Measurements from ENCODE around the gene C10orf90.

C10orf90 gene

GRCh38 chr10:126576336-126576735 lies 94.2 kb downstream of the C10orf90 start:
- H3K27me3 ChIP-seq (ENCODE audit: insufficient read depth, low read length, poor library complexity, severe bottlenecking), result no peaks in the 10 kb centered on the region
- H3F3A ChIP-seq (ENCODE audit: low read depth), result no peaks in the 10 kb centered on the region
- no peaks in the 10 kb centered on the region for H3K36me3 ChIP-seq (ENCODE audit: insufficient read depth, low read length)
- no peak overlapping the region for H3K9ac ChIP-seq (ENCODE audit: low read depth, low read length, poor library complexity, severe bottlenecking)
- peaks cover 2% of the 10 kb centered on the region; the same call in 1 of the 2 replicates for H3K9me3 ChIP-seq (ENCODE audit: insufficient read depth, low read depth, low read length)
- H3K4me3 ChIP-seq (ENCODE audit: low read length, poor library complexity, severe bottlenecking), result no peak overlapping the region
- H3K9me2 ChIP-seq (replicated peaks; ENCODE audit: low read depth, low read length), result no peaks in the 10 kb centered on the region
- TF ChIP-seq EZH2phosphoT487 (IDR thresholded peaks at IDR 0.05; ENCODE audit: borderline replicate concordance), result no peak
- TF ChIP-seq, protein P1, sequence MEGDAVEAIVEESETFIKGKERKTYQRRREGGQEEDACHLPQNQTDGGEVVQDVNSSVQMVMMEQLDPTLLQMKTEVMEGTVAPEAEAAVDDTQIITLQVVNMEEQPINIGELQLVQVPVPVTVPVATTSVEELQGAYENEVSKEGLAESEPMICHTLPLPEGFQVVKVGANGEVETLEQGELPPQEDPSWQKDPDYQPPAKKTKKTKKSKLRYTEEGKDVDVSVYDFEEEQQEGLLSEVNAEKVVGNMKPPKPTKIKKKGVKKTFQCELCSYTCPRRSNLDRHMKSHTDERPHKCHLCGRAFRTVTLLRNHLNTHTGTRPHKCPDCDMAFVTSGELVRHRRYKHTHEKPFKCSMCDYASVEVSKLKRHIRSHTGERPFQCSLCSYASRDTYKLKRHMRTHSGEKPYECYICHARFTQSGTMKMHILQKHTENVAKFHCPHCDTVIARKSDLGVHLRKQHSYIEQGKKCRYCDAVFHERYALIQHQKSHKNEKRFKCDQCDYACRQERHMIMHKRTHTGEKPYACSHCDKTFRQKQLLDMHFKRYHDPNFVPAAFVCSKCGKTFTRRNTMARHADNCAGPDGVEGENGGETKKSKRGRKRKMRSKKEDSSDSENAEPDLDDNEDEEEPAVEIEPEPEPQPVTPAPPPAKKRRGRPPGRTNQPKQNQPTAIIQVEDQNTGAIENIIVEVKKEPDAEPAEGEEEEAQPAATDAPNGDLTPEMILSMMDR (conservative IDR thresholded peaks at IDR 0.05; ENCODE audit: low read length), result no peak
- H3K4me1 ChIP-seq (ENCODE audit: insufficient read depth, low read length, poor library complexity, severe bottlenecking), result no peaks in the 10 kb centered on the region
- H3K4me2 ChIP-seq (ENCODE audit: low read depth, low read length, poor library complexity, severe bottlenecking), result no peak overlapping the region
- no peak overlapping the region for H2AFZ ChIP-seq (ENCODE audit: low read length)
- H4K20me1 ChIP-seq (ENCODE audit: insufficient read depth, low read length, poor library complexity, severe bottlenecking), result no peaks in the 10 kb centered on the region
- no peaks in the 10 kb centered on the region for H3K79me2 ChIP-seq (ENCODE audit: insufficient read depth, low read length)

DNA sequence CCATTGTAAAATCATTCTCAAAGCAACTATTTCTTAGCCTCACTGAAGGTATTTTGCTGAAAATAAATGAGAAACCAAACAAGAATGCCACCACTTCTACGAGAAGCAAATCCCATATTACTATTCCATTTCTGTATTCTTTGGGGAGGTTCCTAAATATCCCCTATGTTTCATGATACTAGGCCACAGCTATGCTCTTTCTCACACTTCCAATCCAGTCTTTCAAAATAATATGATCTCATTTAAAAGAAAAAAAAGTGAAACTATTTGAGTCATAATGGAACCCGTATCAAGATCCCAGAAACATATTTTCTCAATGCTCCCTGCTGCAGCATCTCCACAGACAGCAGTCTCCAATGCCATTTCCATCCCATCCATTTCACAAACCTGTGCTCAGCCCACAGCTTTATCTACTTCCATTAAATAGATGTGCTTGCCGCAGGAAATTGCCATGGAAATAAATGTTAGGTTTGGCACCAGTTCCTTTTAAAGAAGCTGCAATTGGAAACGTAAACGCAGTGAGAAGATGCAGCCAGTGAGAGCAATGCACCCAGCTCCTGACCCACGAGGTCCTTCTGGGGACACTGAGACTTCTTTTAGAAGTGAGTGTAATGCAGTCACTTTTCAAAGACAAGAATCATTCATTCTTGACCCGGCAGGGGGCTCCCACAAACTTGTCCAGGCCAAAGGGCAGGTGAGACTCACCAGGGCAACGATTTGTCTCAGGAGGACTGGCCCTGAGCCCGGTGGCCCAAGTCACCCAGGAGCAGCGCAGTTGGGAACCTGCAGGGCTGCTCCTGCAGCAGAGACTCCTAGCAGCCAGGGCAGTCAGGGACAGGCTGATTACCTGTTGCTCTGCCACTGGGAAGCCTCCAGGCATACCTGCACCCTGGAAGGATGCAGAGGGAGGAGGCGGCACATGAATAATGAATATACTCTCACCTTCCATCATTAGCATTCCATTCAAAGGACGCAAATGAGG lies 99.6 kb downstream of the C10orf90 start:
- H3K9me2 ChIP-seq (replicated peaks; ENCODE audit: low read depth, low read length), result no peaks in the 10 kb centered on the region
- no peaks in the 10 kb centered on the region for H4K20me1 ChIP-seq (ENCODE audit: insufficient read depth, low read length, poor library complexity, severe bottlenecking)
- no peak overlapping the region for H3K9ac ChIP-seq (ENCODE audit: low read depth, low read length, poor library complexity, severe bottlenecking)
- H3K79me2 ChIP-seq (ENCODE audit: insufficient read depth, low read length), result no peaks in the 10 kb centered on the region
- no peaks in the 10 kb centered on the region for H3F3A ChIP-seq (ENCODE audit: low read depth)
- peaks cover 2% of the 10 kb centered on the region; the same call in 1 of the 2 replicates for H3K9me3 ChIP-seq (ENCODE audit: insufficient read depth, low read depth, low read length)
- no peak overlapping the region for H2AFZ ChIP-seq (ENCODE audit: low read length)
- no peaks in the 10 kb centered on the region for H3K36me3 ChIP-seq (ENCODE audit: insufficient read depth, low read length)
- no peak overlapping the region for H3K4me2 ChIP-seq (ENCODE audit: low read depth, low read length, poor library complexity, severe bottlenecking)
- H3K27me3 ChIP-seq (ENCODE audit: insufficient read depth, low read length, poor library complexity, severe bottlenecking), result no peaks in the 10 kb centered on the region
- TF ChIP-seq, protein P1 (conservative IDR thresholded peaks at IDR 0.05; ENCODE audit: low read length), result no peak
- no peak for TF ChIP-seq EZH2phosphoT487 (IDR thresholded peaks at IDR 0.05; ENCODE audit: borderline replicate concordance)
- H3K4me3 ChIP-seq (ENCODE audit: low read length, poor library complexity, severe bottlenecking), result no peak overlapping the region
- no peaks in the 10 kb centered on the region for H3K4me1 ChIP-seq (ENCODE audit: insufficient read depth, low read length, poor library complexity, severe bottlenecking)

DNA sequence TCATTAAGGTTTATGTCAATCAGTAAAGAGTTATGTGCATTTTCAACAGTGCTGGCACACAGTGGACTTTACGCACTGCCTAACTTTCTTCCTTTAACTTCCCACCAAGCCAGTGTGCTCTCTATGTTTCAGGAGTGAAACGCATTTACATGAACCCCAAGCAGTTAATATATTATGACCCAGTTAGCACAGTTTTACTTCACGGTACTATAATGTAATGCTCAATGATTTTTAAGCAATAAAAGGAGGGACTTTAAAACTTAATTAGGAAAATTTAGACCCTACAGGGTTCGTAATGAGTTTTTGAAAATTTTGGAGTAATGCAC lies 100.3 kb downstream of the C10orf90 start:
- no peak overlapping the region for H3K4me2 ChIP-seq (ENCODE audit: low read depth, low read length, poor library complexity, severe bottlenecking)

More for the DNA sequence above, 100.3 kb downstream of the C10orf90 start:
- Histone ChIP-seq H4K20me1 (ENCODE audit: insufficient read depth, low read length, poor library complexity, severe bottlenecking) (no peaks in the 10 kb centered on the region), H3K9me2 (replicated peaks; ENCODE audit: low read depth, low read length) (no peaks in the 10 kb centered on the region), H3K9me3 (ENCODE audit: insufficient read depth, low read depth, low read length) (no peaks in the 10 kb centered on the region; the same call in 1 of the 2 replicates), H3K4me3 (ENCODE audit: low read length, poor library complexity, severe bottlenecking) (no peak overlapping the region), H2AFZ (ENCODE audit: low read length) (no peak overlapping the region), H3K79me2 (ENCODE audit: insufficient read depth, low read length) (no peaks in the 10 kb centered on the region), H3K4me1 (ENCODE audit: insufficient read depth, low read length, poor library complexity, severe bottlenecking) (no peaks in the 10 kb centered on the region), H3F3A (ENCODE audit: low read depth) (no peaks in the 10 kb centered on the region), H3K27me3 (ENCODE audit: insufficient read depth, low read length, poor library complexity, severe bottlenecking) (no peaks in the 10 kb centered on the region), H3K36me3 (ENCODE audit: insufficient read depth, low read length) (no peaks in the 10 kb centered on the region), H3K9ac (ENCODE audit: low read depth, low read length, poor library complexity, severe bottlenecking) (no peak overlapping the region)
- TF ChIP-seq EZH2phosphoT487 (IDR thresholded peaks at IDR 0.05; ENCODE audit: borderline replicate concordance), result no peak
- TF ChIP-seq, protein P1 (conservative IDR thresholded peaks at IDR 0.05; ENCODE audit: low read length), result no peak
